K562 (cell line): ENCODE results near the gene ABCC11. TPM values are rescaled to one million over a fixed set of nuclear protein-coding genes. Genes with fewer than 3 reads are reported as not detected.
A peak's percentile ranks its signal among the peaks of the same experiment; 100 is the strongest.

Experiments
- ATAC-seq: fragments of 200-7000 bp; cut with Tn5 transposase; 3 replicates; pipeline ENCODE4 v1.9.1; 2020; ENCODE audit warnings: moderate library complexity
- BruUV-seq: library from RNA; stranded (reverse); fragments of 400-500 nt; replicated peaks from 2 replicates; lab custom pipeline; 2021; lab: Mats Ljungman, UMichigan
- CTCF ChIA-PET: fragments of 300-600 bp; formaldehyde crosslinking; extraction: SDS; loops from one replicate; lab custom pipeline; 2021; ENCODE audit warnings: low intra/inter-chr PET ratio; lab: Yijun Ruan, JAX
- POLR2A ChIA-PET: fragments of 300-600, 350-650 bp; sonication (Branson Sonifier 250); formaldehyde crosslinking; extraction: SDS; loops from one replicate; lab custom pipeline; 2021; ENCODE audit warnings: antibody characterized with exemption, inconsistent platforms; lab: Yijun Ruan, JAX
- DNase-seq, 4 experiments: peaks; one replicate each; pipeline versions ENCODE4 v3.0.0 to v3.0.0-alpha.2; 2011 to 2018; ENCODE audit warnings: low spot score in 3 of 4, mixed read lengths in 3 of 4; ENCODE audit errors: extremely low read depth in 1 of 4
- FAIRE-seq: peaks from 2 replicates; lab custom pipeline; 2011; peaks lifted over from hg19 to GRCh38; lab: Jason Lieb, UNC
- H2AFZ ChIP-seq: 2 replicates; pipeline ENCODE4 v1.6.0; 2011; ENCODE audit warnings: low read depth, low read length, control low read depth, inconsistent platforms
- H3K27ac ChIP-seq: fragments of 200-600 bp; 3 replicates; pipeline ENCODE4 v1.8.0; 2011; ENCODE audit warnings: low read depth, mild to moderate bottlenecking, control low read depth, inconsistent platforms, low read length, moderate library complexity, mixed read lengths; ENCODE audit errors: extremely low read depth
- H3K27me3 ChIP-seq, 2 experiments: fragments of 300-600 bp in 1 of 2; 2 replicates in 1 of 2; 3 replicates in 1 of 2; pipeline versions ENCODE4 v1.6.0 to v1.8.0; 2011; ENCODE audit warnings: inconsistent platforms in 2 of 2, low read length in 2 of 2, mild to moderate bottlenecking in 1 of 2, mixed read lengths in 1 of 2, moderate library complexity in 1 of 2; ENCODE audit not compliant: control insufficient read depth in 2 of 2, insufficient read depth in 2 of 2
- H3K36me3 ChIP-seq: fragments of 300-600 bp; 3 replicates; pipeline ENCODE4 v1.8.0; 2011; ENCODE audit warnings: mild to moderate bottlenecking, low read length, inconsistent platforms; ENCODE audit not compliant: control insufficient read depth, insufficient read depth
- H3K4me1 ChIP-seq, 2 experiments: fragments of 200-600 bp in 1 of 2; replicated peaks in 1 of 2; 2 replicates in 1 of 2; 3 replicates in 1 of 2; pipeline versions ENCODE4 v1.5.1 to v1.8.0; 2011; ENCODE audit warnings: inconsistent platforms in 2 of 2, low read length in 2 of 2, mild to moderate bottlenecking in 1 of 2, mixed read lengths in 1 of 2, moderate library complexity in 1 of 2; ENCODE audit not compliant: control insufficient read depth in 2 of 2, insufficient read depth in 2 of 2
- H3K4me2 ChIP-seq: 2 replicates; pipeline ENCODE4 v1.6.1; 2011; ENCODE audit warnings: low read length, control low read depth, inconsistent platforms, mixed read lengths; ENCODE audit not compliant: insufficient read depth
- H3K4me3 ChIP-seq: fragments of 200-600 bp; sonication (generic), shearing (Covaris generic); 2 replicates; pipeline ENCODE4 v1.5.1; 2016; ENCODE audit warnings: control low read depth, inconsistent platforms
- H3K79me2 ChIP-seq: fragments of 200-600 bp; 3 replicates; pipeline ENCODE4 v1.8.0; 2011; ENCODE audit warnings: low read length, inconsistent platforms; ENCODE audit not compliant: control insufficient read depth, insufficient read depth
- H3K9ac ChIP-seq, 2 experiments: 2 replicates each; pipeline versions ENCODE4 v1.6.0 to v1.6.1; 2011; ENCODE audit warnings: low read depth in 2 of 2, low read length in 2 of 2, control low read depth in 1 of 2, inconsistent platforms in 1 of 2, mild to moderate bottlenecking in 1 of 2, mixed read lengths in 1 of 2; ENCODE audit not compliant: insufficient read depth in 1 of 2
- H3K9me1 ChIP-seq: one replicate; pipeline ENCODE4 v1.6.0; 2011; ENCODE audit warnings: inconsistent platforms, mild to moderate bottlenecking, low read length, moderate library complexity; ENCODE audit not compliant: control insufficient read depth, insufficient read depth
- H3K9me3 ChIP-seq: replicated peaks from 2 replicates; pipeline ENCODE4 v1.5.1; 2011; ENCODE audit warnings: low read depth, low read length, inconsistent platforms; ENCODE audit not compliant: control insufficient read depth, insufficient read depth
- H4K20me1 ChIP-seq: replicated peaks from 2 replicates; pipeline ENCODE4 v1.6.1; 2011; ENCODE audit warnings: low read length, inconsistent platforms, mixed read lengths; ENCODE audit not compliant: control insufficient read depth, insufficient read depth
- ATF7 ChIP-seq: fragments of 450-650 bp; IDR thresholded peaks from 2 replicates; pipeline ENCODE4 v1.7.1; 2014; ENCODE audit warnings: mild to moderate bottlenecking, moderate library complexity
- CHD1 ChIP-seq: fragments of 200-600 bp; sonication (generic); IDR thresholded peaks from one replicate; pipeline ENCODE4 v1.6.1; 2012; ENCODE audit warnings: mild to moderate bottlenecking, moderate library complexity, low read length, inconsistent platforms
- WGBS: fragments of 100-300 bp; shearing (Covaris generic); methylation state at CpG from one replicate; pipeline ENCODE4 v1.1.6; 2016; ENCODE audit warnings: low coverage, mixed read lengths; ENCODE audit not compliant: insufficient coverage; ENCODE audit errors: missing lambda C conversion rate; 5-methylcytosine and 5-hydroxymethylcytosine counted together
- in situ Hi-C: fragments of 300-500 bp; cut with MboI; formaldehyde crosslinking; loops from 4 replicates; pipeline ENCODE4 v1.15.0; 2018; ENCODE audit warnings: inconsistent platforms, mixed read lengths
- intact Hi-C: fragments of 100-400 bp; cut with micrococcal nuclease; formaldehyde crosslinking; loops from 2 replicates; pipeline ENCODE4 v1.14.2; 2022
- polyA plus RNA-seq, 8 experiments: library from polyadenylated mRNA; depleted of rRNA in 4 of 8; stranded (reverse) in 5 of 8; unstranded in 3 of 8; fragments of >200 nt; fragmentation: Nextera tagmentation in 2 of 8; fragmentation: Illumina TruSeq in 1 of 8; extraction: Ambion mirVana in 2 of 8; extraction: Trizol in 1 of 8; gene quantifications; 2 replicates each; pipeline versions ENCODE4 v1.2.1 to v1.2.3, GENCODE V29; 2011 to 2014; ENCODE audit warnings: inconsistent platforms in 1 of 8, missing spikeins in 1 of 8
- total RNA-seq, 7 experiments: library from RNA; depleted of rRNA in 6 of 7; stranded (reverse); fragments of >200 nt in 6 of 7; fragmentation: Illumina TruSeq in 2 of 7; extraction: Trizol in 2 of 7; gene quantifications; 2 replicates each; pipeline versions ENCODE4 v1.2.1 to v1.2.3, GENCODE V29; 2011 to 2021; ENCODE audit warnings: low replicate concordance in 1 of 7
- TF ChIP-seq, protein P1 (sequence below), 2 experiments: fragments of 450-650 bp; IDR thresholded peaks; 2 replicates each; pipeline ENCODE4 v1.6.1; 2016
- TF ChIP-seq, protein P2 (sequence below): fragments of 450-650 bp; IDR thresholded peaks from 2 replicates; pipeline ENCODE4 v1.6.1; 2016; ENCODE audit warnings: low read depth, mild to moderate bottlenecking, moderate library complexity

The ABCC11 gene
- total and polyA plus RNA-seq, 9 of the 15 experiments (the other 6 are each of a cell fraction or from before 2014, with no cell fraction given) = 0.04 to 0.14 (median 0.04) TPM; not detected in 6

DNA sequence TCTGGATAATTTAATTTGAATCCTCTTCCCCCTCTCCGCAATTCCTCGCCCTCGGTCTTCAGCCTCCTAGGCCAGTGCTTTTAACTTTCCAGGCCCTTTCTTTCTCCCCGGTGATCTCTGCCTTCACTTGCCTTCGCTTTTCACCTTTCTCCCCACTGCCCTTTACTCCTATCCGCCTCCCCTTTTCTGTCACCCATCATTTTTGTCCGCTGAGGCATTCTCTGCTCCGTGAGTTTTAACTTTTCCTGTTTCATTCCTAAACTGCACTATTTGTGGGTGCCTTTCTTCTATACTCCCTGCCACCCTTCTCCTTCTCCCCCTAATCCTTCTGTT is 2.5 kb downstream of the ABCC11 start:
- Histone ChIP-seq H3K4me3 (peak overlapping the region; percentile 99), H3K27ac (peak overlapping the region; percentile 83), H3K27me3 (no peaks in the 10 kb centered on the region), H3K79me2 (peaks cover 56% of the 10 kb centered on the region), H3K9me1 (no peaks in the 10 kb centered on the region), H3K9ac (peak overlapping the region; percentile 90 to 98), H2AFZ (peak overlapping the region; percentile 97), H3K9me3 (peaks cover 4% of the 10 kb centered on the region; the same call in 1 of the 2 replicates), H3K36me3 (no peaks in the 10 kb centered on the region; the same call in 2 of the 3 replicates), H4K20me1 (0 out of 2 replicates have a peak, but pooled peaks cover 10% of the 10 kb centered on the region), H3K4me1 (peaks cover 8 to 9% of the 10 kb centered on the region in 2 experiments; a peak in 3 of 5 replicates), H3K4me2 (peak overlapping the region; percentile 99)
- POLR2A ChIA-PET = interaction anchor here (0.7 kb wide), 1 partner anchor 9 kb away, joined by 3 read pairs; no protein-coding TSS in a partner anchor
- intact Hi-C loops = no loop called here
- ATAC-seq = peak; percentile 31; the same call in 2 of the 3 replicates
- 2% methylated on average over 7 of the region's 8 CpGs for WGBS
- TF ChIP-seq CHD1 = peak; percentile 39
- TF ChIP-seq, protein P1, sequence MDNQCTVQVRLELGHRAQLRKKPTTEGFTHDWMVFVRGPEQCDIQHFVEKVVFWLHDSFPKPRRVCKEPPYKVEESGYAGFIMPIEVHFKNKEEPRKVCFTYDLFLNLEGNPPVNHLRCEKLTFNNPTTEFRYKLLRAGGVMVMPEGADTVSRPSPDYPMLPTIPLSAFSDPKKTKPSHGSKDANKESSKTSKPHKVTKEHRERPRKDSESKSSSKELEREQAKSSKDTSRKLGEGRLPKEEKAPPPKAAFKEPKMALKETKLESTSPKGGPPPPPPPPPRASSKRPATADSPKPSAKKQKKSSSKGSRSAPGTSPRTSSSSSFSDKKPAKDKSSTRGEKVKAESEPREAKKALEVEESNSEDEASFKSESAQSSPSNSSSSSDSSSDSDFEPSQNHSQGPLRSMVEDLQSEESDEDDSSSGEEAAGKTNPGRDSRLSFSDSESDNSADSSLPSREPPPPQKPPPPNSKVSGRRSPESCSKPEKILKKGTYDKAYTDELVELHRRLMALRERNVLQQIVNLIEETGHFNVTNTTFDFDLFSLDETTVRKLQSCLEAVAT (IDR thresholded peaks at IDR 0.05) = 0 out of 4 replicates have a peak, but pooled peaks of 1 of the 2 experiments have one; percentile 17
- no peak for TF ChIP-seq ATF7
- TF ChIP-seq, protein P2, sequence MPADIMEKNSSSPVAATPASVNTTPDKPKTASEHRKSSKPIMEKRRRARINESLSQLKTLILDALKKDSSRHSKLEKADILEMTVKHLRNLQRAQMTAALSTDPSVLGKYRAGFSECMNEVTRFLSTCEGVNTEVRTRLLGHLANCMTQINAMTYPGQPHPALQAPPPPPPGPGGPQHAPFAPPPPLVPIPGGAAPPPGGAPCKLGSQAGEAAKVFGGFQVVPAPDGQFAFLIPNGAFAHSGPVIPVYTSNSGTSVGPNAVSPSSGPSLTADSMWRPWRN = no peak
- CTCF ChIA-PET = no interaction called here
- in situ Hi-C loops = no loop called here
- DNase-seq = no peak
- BruUV-seq = no TSS peak
- FAIRE-seq = no peak
